Astrocyte of the spinal cord (primary cell): ENCODE measurements around the gene IGF2BP3.

ENCODE experiments used
- DNase-seq: peaks from one replicate; pipeline ENCODE4 v3.0.0; 2011; ENCODE audit warnings: low read depth, low spot score
- H3K4me3 ChIP-seq: 2 replicates; pipeline ENCODE4 v1.5.1; 2011; ENCODE audit warnings: low read depth, mild to moderate bottlenecking, low read length, moderate library complexity
- in situ Hi-C: cut with HindIII; loops from 2 replicates; pipeline ENCODE4 v1.10.0; 2017; ENCODE audit warnings: low sequenced_read_pairs
- TF ChIP-seq, protein P1 (sequence below): IDR thresholded peaks from 2 replicates; pipeline ENCODE4 v1.5.1; 2012; ENCODE audit warnings: low read depth, mild to moderate bottlenecking, low read length, inconsistent platforms

IGF2BP3 gene

DNA sequence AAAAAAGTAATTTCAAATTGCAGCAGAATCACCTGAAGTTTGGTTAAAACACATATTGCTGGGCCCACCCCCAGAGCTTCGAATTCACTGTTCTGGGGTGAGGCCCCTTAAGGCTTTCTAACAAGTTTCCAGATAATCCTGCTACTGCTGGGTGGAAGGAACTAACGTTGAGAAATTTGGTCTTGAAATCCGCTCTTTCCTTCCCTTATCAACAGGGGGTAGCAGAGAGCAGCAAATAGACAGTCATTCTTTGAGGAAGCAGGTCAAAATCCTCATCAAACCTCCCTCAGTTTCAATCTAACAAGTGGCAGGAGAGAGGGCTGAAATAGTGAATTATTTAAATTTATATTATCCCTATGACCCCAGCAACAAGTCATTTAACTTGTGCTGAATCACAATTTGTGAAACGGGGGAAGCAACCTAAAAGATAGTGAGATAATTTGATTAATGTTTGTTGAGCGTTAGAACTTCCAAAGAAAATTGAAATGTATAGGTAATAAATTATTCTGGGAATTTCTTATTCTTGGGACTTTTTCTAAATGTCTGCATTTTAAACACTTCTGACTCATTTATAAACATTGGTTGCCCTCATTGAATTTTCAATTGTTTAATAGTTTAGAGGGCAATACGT lies 192.8 kb downstream of the IGF2BP3 start:
- TF ChIP-seq, protein P1, sequence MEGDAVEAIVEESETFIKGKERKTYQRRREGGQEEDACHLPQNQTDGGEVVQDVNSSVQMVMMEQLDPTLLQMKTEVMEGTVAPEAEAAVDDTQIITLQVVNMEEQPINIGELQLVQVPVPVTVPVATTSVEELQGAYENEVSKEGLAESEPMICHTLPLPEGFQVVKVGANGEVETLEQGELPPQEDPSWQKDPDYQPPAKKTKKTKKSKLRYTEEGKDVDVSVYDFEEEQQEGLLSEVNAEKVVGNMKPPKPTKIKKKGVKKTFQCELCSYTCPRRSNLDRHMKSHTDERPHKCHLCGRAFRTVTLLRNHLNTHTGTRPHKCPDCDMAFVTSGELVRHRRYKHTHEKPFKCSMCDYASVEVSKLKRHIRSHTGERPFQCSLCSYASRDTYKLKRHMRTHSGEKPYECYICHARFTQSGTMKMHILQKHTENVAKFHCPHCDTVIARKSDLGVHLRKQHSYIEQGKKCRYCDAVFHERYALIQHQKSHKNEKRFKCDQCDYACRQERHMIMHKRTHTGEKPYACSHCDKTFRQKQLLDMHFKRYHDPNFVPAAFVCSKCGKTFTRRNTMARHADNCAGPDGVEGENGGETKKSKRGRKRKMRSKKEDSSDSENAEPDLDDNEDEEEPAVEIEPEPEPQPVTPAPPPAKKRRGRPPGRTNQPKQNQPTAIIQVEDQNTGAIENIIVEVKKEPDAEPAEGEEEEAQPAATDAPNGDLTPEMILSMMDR, result peak; percentile 88
- peak; percentile 74 for DNase-seq
- in situ Hi-C loops, result no loop called here
- no peak overlapping the region for H3K4me3 ChIP-seq

DNA sequence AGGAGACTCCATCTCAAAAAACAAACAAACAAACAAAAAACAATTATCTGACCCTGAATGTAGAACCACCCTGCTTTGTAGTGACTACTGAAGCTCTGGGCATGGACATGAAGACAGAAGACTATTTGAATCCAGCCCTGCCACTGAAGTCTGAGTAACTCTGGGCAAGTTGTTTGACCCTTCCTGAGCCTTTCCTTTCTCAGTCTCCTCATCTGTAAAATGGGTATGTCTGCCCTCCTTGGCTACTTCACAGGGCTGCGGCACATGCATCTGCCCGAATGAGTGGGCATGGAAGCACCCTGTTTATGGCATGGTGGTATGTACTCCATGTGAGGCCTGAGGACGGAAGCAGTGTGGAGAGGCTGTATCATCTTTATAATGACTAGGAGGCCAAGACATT lies 193.3 kb downstream of the IGF2BP3 start:
- no peak overlapping the region for H3K4me3 ChIP-seq
- in situ Hi-C loops, result no loop called here
- DNase-seq, result no peak
- TF ChIP-seq, protein P1, result no peak

DNA sequence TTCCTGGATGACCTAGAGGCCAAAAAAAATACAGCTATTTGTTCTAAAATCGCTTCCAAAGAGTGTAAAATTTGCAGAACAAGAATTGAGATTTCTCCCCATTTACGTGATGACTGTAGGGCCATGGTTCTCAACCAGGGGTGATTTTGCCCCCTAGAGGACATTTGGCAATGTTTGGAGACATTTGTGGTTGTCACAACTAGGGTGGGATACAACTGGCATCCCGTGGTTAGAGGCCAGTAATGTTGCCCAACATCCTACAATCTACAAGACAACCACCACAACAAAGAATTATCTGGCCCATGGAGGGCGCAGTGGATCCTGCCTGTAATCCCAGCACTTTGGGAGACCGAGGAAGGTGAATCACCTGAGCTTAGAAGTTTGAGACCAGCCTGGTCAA lies 193.9 kb downstream of the IGF2BP3 start:
- TF ChIP-seq, protein P1, result no peak
- in situ Hi-C loops, result no loop called here
- DNase-seq, result no peak
- H3K4me3 ChIP-seq, result no peak overlapping the region

DNA sequence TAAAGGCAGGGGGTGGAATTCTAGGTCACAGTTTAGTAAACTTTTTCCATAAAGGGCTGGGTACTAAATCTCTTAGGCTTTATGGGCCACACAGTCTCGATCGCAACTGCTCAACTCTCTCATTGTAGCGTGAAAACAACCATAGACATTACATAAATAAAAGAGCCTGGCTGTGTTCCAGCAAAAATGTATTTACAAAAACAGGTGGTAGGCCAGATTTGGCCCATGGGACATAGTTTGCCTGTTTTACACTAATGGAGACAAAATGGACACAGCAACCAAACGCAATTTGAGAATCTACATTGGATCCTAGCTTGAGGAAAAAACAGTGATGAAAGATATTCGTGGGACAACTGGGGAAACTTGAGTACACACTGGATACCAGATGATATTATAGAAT lies 194.4 kb downstream of the IGF2BP3 start:
- no peak overlapping the region for H3K4me3 ChIP-seq
- no peak for DNase-seq
- in situ Hi-C loops, result no loop called here
- TF ChIP-seq, protein P1, result no peak

DNA sequence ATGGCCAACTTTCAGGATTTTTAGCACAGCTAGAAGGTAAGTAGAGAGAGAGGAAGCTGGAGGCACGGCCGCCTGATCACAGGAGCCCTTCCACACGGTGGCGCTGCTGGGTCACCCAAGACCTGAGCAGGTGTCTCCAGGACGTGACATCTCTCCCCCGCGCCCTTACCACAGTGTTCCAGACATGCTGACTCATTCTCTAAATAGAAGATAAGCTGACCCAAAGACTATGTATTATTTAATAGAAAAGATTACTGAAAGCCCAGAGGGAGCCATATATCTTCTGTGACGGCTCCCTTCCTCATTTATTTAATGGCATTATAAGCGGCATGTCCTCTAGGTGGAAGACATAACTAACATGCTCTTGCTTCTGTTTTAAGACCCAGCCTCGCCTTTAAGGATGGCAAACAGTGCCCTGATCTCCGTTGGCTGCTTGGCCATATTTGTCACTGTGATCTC lies 197.1 kb downstream of the IGF2BP3 start:
- DNase-seq, result peak; percentile 89
- in situ Hi-C loops, result no loop called here
- no peak overlapping the region for H3K4me3 ChIP-seq
- TF ChIP-seq, protein P1, result peak; percentile 93

DNA sequence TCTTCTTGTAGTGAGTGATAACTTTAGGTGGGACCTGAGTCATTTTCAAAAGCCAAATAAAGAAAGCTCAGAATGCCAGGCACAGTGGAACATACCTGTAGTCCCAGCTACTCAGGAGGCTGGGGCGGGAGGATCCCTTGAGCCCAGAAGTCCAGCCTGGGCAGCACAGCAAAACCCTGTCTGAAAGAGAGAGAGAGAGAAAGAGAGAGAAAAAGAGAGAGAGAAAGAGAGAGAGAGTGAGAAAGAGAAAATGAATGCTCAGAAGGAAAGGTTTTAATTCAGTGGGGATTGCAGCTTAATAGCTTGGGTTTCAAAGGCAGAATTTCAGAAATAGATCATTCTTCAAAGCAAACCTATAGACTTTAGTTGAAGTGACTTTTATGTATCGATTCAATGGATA lies 198.0 kb downstream of the IGF2BP3 start:
- in situ Hi-C loops, result no loop called here
- TF ChIP-seq, protein P1, result no peak
- H3K4me3 ChIP-seq, result no peak overlapping the region
- no peak for DNase-seq
